Cerebellar cortex (tissue), 1 donor: ENCODE measurements around the gene TSEN15.
"Not testable (repeated sequence)": the region's sequence is repeated elsewhere in the genome, so short reads cannot be mapped to it uniquely, and the experiment has no call there.

Experiments
- DNase-seq: peaks from one replicate; pipeline ENCODE4 v3.0.0-alpha.2; 2015; ENCODE audit warnings: low spot score

Gene TSEN15

DNA sequence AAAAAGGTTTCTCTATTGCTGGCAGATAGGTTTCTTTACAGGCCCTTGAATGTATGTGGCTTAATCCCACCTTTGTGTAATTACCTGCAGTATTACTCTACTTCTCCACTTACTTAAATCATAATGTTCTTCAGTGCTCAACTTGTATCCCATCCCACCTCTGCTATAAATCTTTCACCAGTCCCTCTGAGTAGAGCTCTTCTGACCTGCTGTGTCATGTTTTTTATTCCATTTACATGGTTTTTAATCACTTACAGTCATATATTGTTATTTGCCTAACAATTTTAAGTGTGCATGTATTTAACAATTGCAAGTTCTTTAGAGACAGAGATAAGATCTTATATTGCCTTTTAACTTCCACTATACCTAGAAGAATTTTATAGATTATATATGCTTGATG, 2.4 kb downstream of the TSEN15 start:
- no peak for DNase-seq

DNA sequence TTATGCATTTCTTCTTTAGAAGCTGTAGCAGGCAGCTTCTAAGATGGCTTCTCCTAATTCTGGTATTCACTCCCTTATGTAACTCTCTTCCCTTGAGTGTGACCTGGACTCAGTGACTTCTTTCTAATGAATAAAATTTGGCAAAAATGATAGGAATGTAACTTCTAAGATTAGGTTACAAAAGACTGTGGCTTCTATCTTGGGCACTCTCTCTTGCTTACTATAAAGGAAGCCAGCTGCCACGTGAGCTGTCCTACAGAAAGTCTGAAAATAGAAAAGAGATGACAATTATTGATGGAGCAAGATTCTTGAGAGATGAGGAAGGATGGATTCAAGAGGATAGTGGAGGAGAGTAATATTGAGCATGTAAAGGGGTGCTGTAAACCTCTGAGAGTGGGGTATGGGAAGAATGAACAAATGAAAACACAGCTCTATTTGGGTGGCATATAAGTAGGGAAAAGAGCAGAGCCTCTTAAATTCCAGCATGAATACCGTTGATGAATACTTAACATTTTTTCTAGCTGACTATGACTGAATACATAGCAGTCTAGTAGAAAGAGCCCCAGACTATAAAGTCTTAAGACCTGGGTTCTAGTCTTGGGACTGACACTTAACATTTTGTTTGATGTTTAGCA, 5.5 kb downstream of the TSEN15 start:
- DNase-seq: peak; percentile 12

DNA sequence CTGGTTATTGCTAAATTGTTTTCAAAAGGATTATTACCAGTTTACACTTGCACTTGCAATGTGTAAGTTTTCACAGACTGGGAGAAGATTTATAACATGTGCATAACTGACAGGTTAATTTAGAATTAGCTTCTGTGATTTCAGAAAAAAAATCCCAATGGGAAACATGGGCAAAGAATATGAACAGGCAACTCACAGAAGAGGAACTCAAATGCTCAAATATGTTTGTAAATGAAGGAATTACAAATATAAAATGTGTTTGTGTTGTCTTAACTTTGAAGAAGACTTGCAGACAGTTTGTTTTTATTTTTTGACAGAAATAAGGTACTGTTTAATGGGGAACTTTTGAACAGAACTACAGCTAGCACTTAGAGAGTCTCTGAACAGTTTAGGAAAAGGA, 8.4 kb downstream of the TSEN15 start:
- no peak for DNase-seq

DNA sequence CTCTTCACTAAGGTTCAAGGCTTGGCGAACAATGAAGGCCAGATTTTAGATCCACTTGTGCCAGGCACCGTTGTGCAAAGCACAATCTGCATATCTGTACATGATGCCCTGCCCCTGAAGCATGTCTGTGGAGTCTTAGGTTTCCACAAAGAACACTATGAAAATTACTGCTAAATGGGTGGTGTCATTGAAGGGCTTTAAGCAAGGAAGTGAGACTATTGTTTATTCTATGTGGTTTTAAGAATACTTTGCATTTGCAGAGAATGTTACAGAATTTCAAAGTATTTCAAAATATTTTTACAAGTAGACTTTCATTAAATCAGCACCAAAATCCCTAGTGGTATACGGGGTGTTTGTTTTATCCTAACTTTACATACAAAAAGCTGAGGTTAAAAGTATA, 8.8 kb downstream of the TSEN15 start:
- DNase-seq: no peak

DNA sequence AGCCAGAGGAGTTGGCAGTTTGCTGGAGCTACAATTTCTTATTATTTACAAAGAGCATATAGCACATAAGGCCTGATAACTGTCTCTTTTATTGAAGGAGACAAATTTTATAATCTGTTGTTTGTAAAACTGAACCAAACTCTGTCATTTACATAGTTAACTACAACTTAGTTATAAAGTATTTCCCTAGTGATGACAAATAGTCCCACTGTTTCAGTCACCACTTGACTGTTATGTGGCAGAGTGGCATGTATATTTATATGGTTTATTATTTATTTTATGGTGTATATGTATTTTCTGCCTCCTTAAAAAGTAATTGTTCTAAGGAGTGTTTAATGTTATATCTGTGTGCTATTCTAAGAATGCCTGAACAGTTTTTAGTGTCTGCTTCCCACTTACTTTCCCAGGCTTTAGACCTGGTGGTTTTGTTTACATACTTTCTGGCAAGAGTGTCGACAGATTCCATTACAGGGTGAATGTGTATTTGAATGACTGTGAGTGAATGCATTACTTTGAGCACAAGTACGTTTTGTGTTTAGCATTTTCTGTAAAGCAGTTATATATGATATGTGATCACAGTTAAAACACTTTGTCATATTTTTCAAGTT, 10.0 kb downstream of the TSEN15 start:
- no peak for DNase-seq

DNA sequence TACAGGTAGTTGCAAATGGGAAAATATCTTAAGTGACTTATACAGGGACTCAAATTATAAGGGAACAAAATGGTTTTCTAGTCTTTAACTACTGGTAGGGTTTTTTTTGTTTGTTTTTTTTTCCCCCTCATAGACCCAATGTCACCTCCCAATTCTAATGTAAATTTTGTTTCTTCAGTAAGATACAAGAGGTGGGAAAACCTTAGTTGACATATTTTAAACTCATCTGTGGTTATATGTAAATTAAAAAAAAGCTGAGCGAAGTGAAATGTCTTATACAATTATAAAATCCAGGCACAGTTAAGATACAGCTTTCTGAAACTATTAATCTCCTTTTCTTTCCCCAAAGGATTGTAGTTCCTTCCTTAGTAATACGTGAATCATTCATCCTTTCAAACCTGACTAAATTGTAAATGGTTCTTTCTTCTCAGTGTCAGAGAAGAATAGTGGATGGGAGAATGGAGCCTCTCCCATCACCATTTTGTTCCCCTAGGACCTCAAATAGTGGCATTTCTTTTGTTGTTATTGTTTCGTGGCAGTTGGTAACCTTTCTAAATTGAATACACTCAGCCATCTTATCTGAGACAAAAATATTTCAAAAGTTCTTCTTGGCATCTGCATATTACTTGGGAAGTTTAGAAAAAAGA, 11.2 kb downstream of the TSEN15 start:
- DNase-seq: no peak

- DNase-seq: no peak
Observed at GRCh38 chr1:184065559-184065958, 14.0 kb downstream of the TSEN15 start.

DNA sequence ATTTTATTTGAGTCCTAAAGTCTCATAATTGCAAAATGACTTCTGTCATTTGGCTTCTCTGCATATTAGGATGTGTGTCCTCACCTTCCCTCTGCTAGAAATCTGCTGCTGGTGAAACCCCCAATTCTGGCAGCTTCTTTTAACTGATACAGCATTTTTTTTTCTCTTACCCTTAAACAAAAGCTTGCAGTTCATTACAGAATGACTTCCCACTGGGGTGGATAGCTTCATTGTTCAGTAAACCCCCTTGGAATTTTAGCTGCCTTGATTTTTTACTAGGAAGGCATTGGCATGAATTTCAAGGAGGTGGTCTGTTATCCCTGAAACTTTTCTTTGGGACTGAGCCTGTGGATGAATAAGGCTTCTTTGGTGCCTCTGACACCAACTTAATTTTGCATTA, 16.8 kb downstream of the TSEN15 start:
- no peak for DNase-seq

DNA sequence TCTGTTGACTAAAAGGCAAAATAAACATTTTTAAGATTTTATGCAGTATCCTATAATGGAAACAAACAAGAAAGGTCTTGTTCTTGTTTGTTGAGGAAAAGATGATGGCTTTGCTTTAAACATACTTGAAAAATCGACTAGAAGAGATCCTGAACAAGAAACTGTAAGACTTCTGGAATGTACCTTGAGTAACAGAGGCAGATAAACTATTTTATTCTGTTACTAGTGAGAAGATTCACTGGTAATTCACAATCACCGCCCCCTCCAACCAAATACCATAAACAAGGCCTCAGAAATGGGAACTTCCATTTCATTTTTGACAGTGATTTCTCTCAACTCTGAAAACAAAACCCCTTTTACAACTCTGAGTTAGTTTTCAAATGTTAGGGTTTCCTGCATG, 18.1 kb downstream of the TSEN15 start:
- no peak for DNase-seq

DNA sequence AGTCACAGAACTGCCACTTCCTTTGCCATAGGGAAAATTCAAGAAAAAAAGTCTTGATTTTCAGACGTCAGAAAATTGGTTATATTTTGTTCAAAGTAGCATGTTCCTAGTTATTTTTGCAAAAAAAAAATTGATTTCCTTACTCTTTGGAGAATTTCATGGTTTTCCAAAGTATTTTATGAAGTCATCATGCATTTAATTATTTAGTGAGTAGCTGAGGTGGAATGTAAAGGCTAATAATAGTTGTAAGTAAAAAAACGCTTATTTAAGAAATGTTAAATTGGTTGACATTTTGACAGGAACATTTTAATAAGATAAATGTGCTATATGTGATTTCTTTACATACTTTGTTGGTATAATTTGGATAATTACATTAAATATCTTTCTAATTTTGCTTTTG, 20.8 kb downstream of the TSEN15 start:
- DNase-seq: no peak

DNA sequence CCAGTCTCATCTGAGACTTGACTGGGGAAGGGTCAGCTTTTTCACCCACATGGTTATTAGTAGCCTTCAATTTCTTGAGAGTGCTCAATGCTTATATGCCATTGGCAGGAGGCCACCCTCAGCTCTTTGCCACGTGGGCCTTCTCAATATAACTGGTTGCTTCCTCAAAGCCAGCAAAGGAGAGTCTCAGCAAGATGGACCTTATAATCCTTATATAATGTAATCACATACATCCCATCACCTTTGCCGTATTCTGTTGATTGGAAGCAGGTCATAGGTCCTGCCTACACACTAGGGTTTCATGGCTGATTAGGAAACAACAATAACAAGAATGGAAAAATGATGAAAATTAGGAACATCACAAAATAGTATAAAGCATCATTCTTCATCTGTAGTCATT, 22.9 kb downstream of the TSEN15 start:
- DNase-seq: peak; percentile 6

GRCh38 chr1:184075055-184076029, 23.8 kb downstream of the TSEN15 start:
- peak; percentile 91 for DNase-seq

DNA sequence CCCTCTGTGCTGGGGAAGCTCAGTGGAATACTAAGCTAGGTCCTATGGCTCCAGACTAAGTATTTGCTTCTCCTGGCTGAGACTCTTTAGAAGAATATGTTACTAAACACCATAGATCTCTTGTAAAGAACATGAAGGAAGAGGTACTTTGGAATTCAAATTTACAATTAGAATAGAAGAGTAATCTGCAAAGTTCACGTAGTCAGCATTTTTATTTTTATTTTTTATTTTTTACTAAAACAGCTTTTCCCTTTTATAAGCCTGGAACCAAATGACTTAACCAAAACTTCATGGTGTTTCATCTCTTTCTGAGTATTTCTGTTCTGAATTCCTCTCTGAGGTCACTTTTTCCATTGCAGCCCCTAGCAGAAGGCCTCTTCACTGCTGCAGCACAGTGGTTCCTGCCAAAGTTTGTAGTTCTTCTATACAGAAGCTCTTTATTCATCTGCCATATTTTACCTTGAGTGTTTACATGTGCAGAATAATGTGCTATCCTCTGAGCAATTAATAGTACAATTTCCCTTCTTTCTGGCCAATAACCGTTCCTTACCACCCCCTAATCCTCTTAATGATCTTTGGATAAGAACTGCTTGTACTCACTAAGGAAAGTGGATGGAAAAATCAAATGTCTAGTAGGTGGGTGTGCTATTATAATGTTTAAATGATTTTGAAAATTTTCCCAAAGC, 27.2 kb downstream of the TSEN15 start:
- no peak for DNase-seq

- DNase-seq: no peak
Observed at GRCh38 chr1:184080309-184080708, 28.8 kb downstream of the TSEN15 start.

DNA sequence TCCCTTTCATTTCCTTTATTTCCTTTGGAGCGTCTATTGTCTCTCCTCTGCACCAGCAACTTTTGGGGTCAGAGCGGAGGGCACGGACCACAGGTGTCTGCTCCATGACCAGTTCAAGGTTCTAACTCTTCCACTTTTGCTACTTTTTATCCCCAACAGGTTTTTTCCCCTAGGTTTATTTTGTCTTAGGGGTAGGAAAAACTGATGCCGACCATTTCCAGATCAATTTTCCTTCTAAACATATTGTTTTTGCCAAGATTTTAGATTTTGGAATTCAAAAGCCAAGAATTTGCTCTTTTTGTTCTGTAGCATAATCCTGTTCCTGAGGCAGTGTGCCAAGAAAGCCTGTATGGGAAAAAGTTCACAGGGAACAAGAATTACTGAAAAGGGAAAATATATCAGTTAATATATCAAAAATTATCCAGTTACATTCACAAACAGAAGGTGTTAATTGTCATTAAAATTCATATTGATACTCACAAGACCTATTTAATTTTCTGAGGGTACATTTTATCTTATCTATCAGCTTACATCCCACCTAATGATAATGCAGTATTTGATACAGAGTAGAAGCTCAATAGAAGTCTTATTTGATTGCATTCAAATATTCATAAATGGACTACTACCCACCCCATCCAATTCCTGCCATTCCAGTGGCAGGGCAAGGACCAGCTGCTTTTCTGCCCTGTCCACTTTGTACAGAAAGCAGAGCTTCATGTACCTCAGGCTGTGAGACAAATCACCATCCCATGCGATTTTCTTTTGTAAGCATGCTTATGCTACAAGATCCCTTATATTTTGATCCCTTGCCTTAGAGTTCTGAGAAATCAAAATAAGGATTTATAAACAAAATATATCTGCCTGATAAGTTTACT, 31.2 kb downstream of the TSEN15 start:
- no peak for DNase-seq

GRCh38 chr1:184085667-184086066, 34.1 kb downstream of the TSEN15 start:
- no peak for DNase-seq

DNA sequence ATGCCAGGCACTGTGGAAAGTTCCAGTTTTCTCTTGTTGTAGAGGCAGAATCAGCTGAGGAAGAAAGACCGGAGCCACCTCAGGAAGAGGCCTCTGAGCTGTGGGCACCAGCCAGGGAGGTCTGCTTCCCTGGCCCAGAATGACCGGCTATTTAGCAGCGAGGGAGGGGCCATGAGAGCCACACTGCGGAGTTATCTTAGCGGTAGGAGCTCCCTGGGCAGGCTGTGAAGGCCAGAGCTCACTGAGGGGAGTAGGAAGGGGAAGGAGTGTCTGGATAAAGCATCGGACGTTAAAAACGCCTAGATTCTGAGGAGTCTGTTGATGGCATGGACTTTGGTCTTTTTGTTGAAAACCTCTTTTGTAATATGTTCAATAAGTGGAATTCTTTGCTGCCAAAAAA, 36.5 kb downstream of the TSEN15 start:
- no peak for DNase-seq

- DNase-seq: no peak
Observed at GRCh38 chr1:184093071-184093470, 41.5 kb downstream of the TSEN15 start.

- no peak for DNase-seq
Observed at GRCh38 chr1:184096005-184096404, 44.5 kb downstream of the TSEN15 start.

DNA sequence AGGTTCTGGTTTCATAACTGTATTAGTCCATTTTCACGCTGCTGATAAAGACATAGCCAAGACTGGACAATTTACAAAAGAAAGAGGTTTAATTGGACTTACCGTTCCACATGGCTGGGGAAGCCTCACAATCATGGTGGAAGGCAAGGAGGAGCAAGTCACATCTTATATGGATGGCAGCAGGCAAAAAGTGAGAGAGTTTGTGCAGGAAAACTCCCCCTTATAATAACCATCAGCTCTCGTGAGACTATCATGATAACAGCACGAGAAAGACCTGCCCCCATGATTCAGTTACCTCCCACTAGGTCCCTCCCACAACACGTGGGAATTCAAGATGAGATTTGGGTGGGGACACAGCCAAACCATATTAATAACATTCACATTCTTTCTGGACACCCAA, 45.0 kb downstream of the TSEN15 start:
- not testable (repeated sequence) for DNase-seq

GRCh38 chr1:184101141-184101540, 49.6 kb downstream of the TSEN15 start:
- no peak for DNase-seq
